ENCODE measurements around the gene NOM1. TPM values are rescaled to one million over a fixed set of nuclear protein-coding genes. Genes with fewer than 3 reads are reported as not detected.

NOM1 gene, protein sequence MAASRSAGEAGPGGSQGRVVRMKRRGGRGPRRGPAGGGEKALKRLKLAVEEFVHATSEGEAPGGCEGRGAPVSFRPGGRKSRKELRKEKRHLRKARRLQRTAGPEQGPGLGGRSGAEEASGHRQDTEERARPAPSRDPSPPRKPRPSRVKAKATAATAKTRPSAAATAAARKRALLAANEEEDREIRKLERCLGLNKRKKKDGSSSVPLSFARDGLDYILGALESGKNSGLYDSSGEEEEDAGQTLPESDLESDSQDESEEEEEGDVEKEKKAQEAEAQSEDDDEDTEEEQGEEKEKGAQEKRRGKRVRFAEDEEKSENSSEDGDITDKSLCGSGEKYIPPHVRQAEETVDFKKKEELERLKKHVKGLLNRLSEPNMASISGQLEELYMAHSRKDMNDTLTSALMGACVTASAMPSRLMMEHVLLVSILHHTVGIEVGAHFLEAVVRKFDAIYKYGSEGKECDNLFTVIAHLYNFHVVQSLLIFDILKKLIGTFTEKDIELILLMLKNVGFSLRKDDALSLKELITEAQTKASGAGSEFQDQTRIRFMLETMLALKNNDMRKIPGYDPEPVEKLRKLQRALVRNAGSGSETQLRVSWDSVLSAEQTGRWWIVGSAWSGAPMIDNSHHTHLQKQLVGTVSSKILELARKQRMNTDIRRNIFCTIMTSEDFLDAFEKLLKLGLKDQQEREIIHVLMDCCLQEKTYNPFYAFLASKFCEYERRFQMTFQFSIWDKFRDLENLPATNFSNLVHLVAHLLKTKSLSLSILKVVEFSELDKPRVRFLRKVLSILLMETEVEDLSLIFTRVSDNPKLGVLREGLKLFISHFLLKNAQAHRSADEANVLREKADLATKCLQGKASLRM
- total RNA-seq (2021), result 30.4 and 31.7 TPM in 2 replicates
- long read RNA-seq, full-length matches to known transcripts, result 4 of 12 reads
- long read RNA-seq, partial matches to known transcripts, result 6 of 12 reads
- long read RNA-seq, other reads (novel, unspliced or antisense), result 2 of 12 reads

DNA sequence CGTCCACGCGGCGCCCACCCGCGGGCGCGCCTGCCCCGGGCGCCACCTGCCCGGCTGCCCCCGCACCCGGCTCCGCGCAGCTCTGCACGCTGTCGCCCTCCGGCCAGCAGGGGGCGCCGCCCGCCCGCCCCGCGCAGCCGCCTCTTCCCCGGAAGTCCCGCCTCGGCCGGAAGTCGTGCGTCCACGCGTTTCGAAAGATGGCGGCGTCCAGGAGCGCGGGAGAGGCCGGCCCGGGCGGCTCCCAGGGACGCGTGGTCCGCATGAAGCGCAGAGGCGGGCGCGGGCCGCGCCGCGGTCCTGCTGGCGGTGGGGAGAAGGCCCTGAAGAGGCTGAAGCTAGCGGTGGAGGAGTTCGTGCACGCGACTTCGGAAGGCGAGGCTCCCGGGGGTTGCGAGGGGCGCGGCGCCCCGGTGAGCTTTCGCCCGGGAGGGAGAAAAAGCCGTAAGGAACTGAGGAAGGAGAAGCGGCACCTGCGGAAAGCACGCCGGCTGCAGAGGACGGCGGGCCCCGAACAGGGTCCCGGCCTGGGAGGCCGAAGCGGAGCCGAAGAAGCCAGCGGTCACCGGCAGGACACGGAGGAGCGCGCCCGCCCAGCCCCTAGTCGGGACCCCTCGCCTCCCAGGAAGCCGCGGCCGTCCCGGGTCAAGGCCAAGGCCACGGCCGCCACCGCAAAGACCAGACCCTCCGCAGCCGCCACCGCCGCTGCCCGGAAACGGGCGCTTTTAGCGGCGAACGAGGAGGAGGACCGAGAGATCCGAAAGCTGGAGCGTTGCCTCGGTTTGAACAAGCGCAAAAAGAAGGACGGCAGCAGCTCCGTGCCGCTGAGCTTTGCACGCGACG, at the start of gene NOM1:
NOM1 (plus strand) TSS at position 172 of the 840 bp plus-strand sequence; CDS start at position 198, 26 bp downstream.
- Histone ChIP-seq H3K79me2 (ENCODE audit: insufficient read depth, low read length) (peaks cover 24% of the 10 kb centered on the region), H3T11ph (ENCODE audit: low read length) (no peak within 1 kb of the TSS)
- H3K4me3 Mint-ChIP-seq, result peak within 1 kb of the TSS; percentile 89 to 91

More for the DNA sequence above, at the start of gene NOM1:
- H4K5ac ChIP-seq (ENCODE audit: insufficient read length, low read depth, low read length), result no peak within 1 kb of the TSS
- no peak within 1 kb of the TSS for H3K56ac ChIP-seq (ENCODE audit: insufficient read length, low read depth, low read length)
- TF ChIP-seq, protein P1, sequence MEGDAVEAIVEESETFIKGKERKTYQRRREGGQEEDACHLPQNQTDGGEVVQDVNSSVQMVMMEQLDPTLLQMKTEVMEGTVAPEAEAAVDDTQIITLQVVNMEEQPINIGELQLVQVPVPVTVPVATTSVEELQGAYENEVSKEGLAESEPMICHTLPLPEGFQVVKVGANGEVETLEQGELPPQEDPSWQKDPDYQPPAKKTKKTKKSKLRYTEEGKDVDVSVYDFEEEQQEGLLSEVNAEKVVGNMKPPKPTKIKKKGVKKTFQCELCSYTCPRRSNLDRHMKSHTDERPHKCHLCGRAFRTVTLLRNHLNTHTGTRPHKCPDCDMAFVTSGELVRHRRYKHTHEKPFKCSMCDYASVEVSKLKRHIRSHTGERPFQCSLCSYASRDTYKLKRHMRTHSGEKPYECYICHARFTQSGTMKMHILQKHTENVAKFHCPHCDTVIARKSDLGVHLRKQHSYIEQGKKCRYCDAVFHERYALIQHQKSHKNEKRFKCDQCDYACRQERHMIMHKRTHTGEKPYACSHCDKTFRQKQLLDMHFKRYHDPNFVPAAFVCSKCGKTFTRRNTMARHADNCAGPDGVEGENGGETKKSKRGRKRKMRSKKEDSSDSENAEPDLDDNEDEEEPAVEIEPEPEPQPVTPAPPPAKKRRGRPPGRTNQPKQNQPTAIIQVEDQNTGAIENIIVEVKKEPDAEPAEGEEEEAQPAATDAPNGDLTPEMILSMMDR (conservative IDR thresholded peaks at IDR 0.05), result peak; percentile 73
- H3K27me3 ChIP-seq (ENCODE audit: insufficient read depth, low read length), result no peaks in the 10 kb centered on the region
- Mint-ChIP-seq H3K27ac (peak within 1 kb of the TSS in 2 of 3 experiments; percentile 22 to 89; a peak in 3 of 7 replicates), H3K4me1 (peaks cover 25 to 29% of the 10 kb centered on the region in 2 experiments), H3K36me3 (ENCODE audit: insufficient read depth in 1 of 3, low read depth in 3 of 3) (peaks cover 26 to 30% (median 29%) of the 10 kb centered on the region in 3 experiments), H3K9me3 (no peaks in the 10 kb centered on the region; a peak in 1 of 5 replicates), H3K27me3 (ENCODE audit: low read depth) (peaks cover 14% of the 10 kb centered on the region)
- peak within 1 kb of the TSS; percentile 87 for H3K9ac ChIP-seq (ENCODE audit: extremely low read depth, insufficient read length, low read length)
- no peak within 1 kb of the TSS for H2BK12ac ChIP-seq (ENCODE audit: insufficient read length, low read depth, low read length)
- no peak within 1 kb of the TSS; the same call in 1 of the 2 replicates for H2BK15ac ChIP-seq (ENCODE audit: low read depth, low read length)
- no peak within 1 kb of the TSS for H3K4ac ChIP-seq (ENCODE audit: low read depth, low read length)
- peak within 1 kb of the TSS; percentile 100 for H3K4me2 ChIP-seq (ENCODE audit: insufficient read depth, insufficient read length, low read length)
- peaks cover 3% of the 10 kb centered on the region; the same call in 1 of the 2 replicates for H3K4me1 ChIP-seq (ENCODE audit: insufficient read depth, low read length)
- peaks cover 15% of the 10 kb centered on the region for H3K23me2 ChIP-seq (ENCODE audit: insufficient read length, low read depth, low read length, poor library complexity, severe bottlenecking)
- H2BK5ac ChIP-seq (ENCODE audit: insufficient read length, low read length), result no peak within 1 kb of the TSS
- H2BK20ac ChIP-seq (ENCODE audit: low read depth, low read length, poor library complexity, severe bottlenecking), result no peak within 1 kb of the TSS
- H2AK5ac ChIP-seq (ENCODE audit: insufficient read length, low read length), result no peak within 1 kb of the TSS
- WGBS (ENCODE audit: extremely low coverage, insufficient read length, low lambda C conversion rate), result no CpG with 5 or more reads among the region's 115 CpGs
- peak; percentile 84 for DNase-seq
- no peak within 1 kb of the TSS for H4K8ac ChIP-seq (replicated peaks; ENCODE audit: insufficient read length, low read depth, low read length)
- no peaks in the 10 kb centered on the region for H3K9me3 ChIP-seq (ENCODE audit: control insufficient read depth, low read depth, low read length)
- H4K91ac ChIP-seq (ENCODE audit: insufficient read length, low read depth, low read length), result no peak within 1 kb of the TSS
- peak within 1 kb of the TSS; percentile 79 for H3K18ac ChIP-seq (ENCODE audit: insufficient read length, low read depth, low read length)
- peaks cover 10% of the 10 kb centered on the region for H3K79me1 ChIP-seq (ENCODE audit: insufficient read depth, low read depth, low read length, poor library complexity, severe bottlenecking)
- no peak within 1 kb of the TSS for H3K27ac ChIP-seq (ENCODE audit: insufficient read length, low read depth, low read length)
- H2AFZ ChIP-seq (ENCODE audit: low read length), result no peak within 1 kb of the TSS
- no peaks in the 10 kb centered on the region for H4K20me1 ChIP-seq (ENCODE audit: control insufficient read depth, insufficient read depth, insufficient read length)
- no peak within 1 kb of the TSS for H2BK120ac ChIP-seq (ENCODE audit: low read depth, low read length, poor library complexity, severe bottlenecking)
- no peak within 1 kb of the TSS for H3K23ac ChIP-seq (ENCODE audit: insufficient read length, low read depth, low read length)
- peak within 1 kb of the TSS; percentile 90 for H3K14ac ChIP-seq (ENCODE audit: insufficient read depth, low read length)

All from H9 (cell line).